GM19023 (cell line): ENCODE measurements around the gene SAMHD1.
"Not testable (repeated sequence)": the region's sequence is repeated elsewhere in the genome, so short reads cannot be mapped to it uniquely, and the experiment has no call there.

ENCODE experiments used
- ATAC-seq: cut with Tn5 transposase; IDR thresholded peaks from one replicate; pipeline ENCODE4 v1.9.1; 2021; ENCODE audit warnings: mild to moderate bottlenecking, moderate library complexity; ENCODE audit not compliant: unreplicated experiment

SAMHD1 gene

GRCh38 chr20:36951198-36951978 lies at the start of gene SAMHD1:
TSS of gene SAMHD1 (minus strand) at chr20:36951708. CDS start at chr20:36951643, 65 bp downstream.
- peak; percentile 94 for ATAC-seq

GRCh38 chr20:37000171-37000570 lies 48.7 kb upstream of the SAMHD1 start:
- not testable (repeated sequence) for ATAC-seq

DNA sequence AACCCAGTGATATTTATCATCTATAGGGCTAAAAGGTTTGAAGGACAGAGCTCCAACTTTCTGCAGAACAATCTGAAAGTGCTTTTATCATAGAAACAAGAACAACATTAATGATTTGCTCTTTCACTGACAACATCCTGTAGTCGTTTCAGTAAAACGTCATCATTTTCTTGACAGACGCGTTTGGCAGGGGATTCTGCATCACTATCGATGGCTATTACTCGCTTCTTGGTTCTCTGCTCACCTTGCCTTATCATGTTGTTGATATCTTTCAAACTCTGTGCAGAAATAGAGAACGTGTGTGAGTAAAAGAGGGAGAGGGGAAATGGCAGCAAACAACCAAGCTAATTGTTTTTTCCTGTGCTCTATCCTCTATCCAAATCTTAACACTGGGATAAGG lies 47.1 kb upstream of the SAMHD1 start:
- ATAC-seq = no peak

DNA sequence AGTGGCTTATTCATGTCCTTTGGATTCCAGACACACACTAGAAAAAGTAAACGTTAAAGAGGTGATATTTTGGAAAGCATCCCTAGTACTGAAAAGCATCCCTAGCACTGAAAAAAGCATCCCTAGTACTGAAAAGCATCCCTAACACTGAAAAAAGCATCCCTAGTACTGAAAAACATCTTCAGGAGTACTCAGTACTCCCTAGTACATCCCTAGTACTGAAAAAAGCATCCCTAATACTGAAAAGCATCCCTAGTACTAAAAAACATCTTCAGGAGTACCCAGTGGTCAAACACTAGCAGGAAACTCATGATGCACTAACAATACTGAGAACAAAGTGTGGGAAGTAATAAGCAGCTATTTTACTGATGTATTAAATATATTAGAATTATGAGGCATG lies 45.6 kb upstream of the SAMHD1 start:
- ATAC-seq = no peak

DNA sequence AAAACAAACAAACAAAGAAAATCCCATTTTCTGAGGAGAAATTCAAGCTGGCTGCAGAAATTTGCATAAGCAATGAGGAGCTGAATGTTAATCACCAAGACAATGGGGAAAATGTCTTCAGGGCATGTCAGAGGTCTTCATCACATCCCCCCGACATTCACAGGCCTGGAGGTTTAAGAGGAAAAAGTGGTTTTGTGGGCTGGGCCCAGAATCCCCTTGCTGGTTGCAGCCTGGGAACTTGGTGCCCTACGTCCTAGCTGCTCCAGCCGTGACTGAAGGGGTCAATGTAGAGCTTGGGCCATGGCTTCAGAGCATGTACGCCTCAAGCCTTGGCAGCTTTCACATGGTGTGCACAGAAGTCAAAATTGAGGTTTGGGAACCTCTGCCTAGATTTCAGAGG lies 42.7 kb upstream of the SAMHD1 start:
- ATAC-seq = not testable (repeated sequence)

GRCh38 chr20:36992802-36993334 lies 41.4 kb upstream of the SAMHD1 start:
- ATAC-seq = no peak

- ATAC-seq = no peak
Measured at GRCh38 chr20:36991703-36992102, 40.2 kb upstream of the SAMHD1 start.

- no peak for ATAC-seq
Measured at GRCh38 chr20:36989797-36990196, 38.3 kb upstream of the SAMHD1 start.

DNA sequence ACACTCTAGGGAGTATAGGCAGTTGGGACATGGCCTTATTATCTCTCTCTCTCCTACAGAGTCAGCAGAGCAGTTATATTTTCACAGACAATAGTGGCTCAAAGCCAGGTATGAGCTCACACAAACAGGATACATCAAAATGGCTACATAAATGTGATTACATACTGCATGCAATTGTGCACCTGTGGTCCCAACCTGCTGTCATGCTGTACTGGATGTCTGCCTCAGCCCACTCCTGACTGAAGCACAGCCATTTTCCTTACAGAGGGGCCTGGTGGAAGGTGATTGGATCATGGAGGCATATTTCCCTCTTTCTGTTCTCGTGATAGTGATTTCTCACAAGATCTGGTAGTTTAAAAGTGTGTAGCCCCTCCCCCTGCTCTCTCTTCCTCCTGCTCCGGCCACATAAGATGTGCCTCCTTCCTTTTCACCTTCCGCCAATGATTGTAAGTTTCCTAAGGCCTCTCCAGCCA lies 37.0 kb upstream of the SAMHD1 start:
- ATAC-seq = no peak

GRCh38 chr20:36984257-36984638 lies 32.7 kb upstream of the SAMHD1 start:
- ATAC-seq = no peak

DNA sequence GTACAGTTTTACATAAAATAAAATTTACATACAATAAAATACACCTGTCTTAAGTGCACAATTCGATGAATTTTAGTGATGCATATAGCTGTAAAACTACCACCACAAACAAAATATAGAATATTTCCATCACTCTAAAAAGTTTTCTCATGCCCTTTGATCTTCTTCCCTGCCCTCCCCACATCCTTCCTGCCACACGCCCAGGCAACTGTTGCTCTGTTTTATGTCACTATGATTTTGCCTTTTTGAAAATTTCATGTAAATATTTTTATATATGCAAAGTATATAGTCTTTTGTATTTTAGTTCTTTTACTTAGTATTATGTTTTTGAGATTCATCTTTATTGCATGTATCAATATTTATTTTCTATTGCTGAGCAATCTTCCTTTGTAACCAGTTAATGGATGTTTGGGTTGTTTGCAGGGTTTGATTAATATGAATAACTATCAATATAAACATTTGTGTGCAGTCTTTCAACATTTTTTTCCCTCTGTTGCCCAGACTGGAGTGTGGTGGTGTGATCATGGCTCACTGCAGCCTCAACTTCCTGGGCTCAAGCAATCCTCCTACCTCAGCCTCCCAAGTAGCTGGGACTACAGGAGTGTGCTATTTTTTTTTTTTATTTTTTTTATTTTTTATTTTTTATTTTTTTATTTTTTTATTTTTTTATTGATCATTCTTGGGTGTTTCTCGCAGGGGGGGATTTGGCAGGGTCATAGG lies 23.8 kb upstream of the SAMHD1 start:
- ATAC-seq = no peak

- no peak for ATAC-seq
Measured at GRCh38 chr20:36974660-36975059, 23.2 kb upstream of the SAMHD1 start.

- no peak for ATAC-seq
Measured at GRCh38 chr20:36971103-36971502, 19.6 kb upstream of the SAMHD1 start.

DNA sequence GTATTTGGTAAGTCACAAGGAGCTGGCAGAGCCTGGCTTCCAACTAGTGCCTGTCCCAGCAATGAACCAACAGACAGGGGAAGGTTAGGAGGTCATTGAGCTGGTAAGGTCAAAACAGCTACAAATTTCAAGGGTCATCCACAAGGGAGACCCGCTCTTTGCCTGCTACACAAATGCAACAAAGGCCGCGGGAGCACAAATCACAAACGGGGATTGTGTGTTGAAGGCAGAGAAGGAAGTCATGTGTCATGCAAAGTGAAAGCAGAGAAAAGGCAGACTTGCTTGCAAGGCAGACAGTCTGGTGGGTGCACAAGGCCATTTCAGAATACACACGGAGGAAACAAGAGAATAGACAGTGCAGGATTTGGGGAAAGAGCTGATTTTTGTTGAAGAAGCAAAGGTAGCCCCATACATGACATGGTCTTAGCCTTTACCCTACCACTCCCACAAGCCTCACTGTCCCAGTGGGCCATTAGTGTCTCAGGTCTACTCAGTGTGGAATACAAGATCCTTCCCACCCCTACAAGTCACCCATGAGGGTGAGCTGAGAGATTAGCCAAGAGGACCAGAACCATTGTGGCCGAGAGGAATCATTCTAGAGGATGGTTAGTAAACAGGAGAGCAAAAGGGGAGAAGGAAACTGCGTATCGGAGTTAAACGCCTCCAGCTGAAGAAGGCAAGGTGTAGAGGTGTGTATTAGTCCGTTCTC lies 18.1 kb upstream of the SAMHD1 start:
- no peak for ATAC-seq

- ATAC-seq = no peak
Measured at GRCh38 chr20:36969051-36969450, 17.5 kb upstream of the SAMHD1 start.

- no peak for ATAC-seq
Measured at GRCh38 chr20:36967636-36968035, 16.1 kb upstream of the SAMHD1 start.

- not testable (repeated sequence) for ATAC-seq
Measured at GRCh38 chr20:36966965-36967364, 15.5 kb upstream of the SAMHD1 start.

DNA sequence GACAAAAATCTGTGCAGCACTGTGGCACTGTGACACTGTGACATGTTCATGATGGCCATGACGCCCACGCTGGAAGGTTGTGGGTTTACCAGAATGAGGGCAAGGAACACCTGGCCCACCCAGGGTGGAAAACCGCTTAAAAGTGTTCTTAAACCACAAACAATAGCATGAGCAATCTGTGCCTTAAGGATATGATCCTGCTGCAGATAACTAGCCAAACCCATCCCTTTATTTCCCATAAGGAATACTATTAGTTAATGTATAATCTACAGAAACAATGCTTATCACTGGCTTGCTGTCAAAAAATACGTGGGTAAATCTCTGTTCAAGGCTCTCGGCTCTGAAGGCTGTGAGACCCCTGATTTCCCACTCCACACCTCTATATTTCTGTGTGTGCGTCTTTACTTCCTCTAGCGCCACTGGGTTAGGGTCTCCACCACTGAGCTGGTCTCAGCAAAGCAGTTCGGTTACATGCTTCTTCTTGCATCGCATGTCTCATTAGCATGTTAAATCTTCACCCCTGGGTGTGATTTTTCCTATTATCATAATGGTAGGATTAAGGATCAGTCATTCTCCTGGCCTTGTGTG lies 10.9 kb upstream of the SAMHD1 start:
- ATAC-seq = not testable (repeated sequence)

GRCh38 chr20:36959242-36959641 lies 7.7 kb upstream of the SAMHD1 start:
- ATAC-seq = no peak

DNA sequence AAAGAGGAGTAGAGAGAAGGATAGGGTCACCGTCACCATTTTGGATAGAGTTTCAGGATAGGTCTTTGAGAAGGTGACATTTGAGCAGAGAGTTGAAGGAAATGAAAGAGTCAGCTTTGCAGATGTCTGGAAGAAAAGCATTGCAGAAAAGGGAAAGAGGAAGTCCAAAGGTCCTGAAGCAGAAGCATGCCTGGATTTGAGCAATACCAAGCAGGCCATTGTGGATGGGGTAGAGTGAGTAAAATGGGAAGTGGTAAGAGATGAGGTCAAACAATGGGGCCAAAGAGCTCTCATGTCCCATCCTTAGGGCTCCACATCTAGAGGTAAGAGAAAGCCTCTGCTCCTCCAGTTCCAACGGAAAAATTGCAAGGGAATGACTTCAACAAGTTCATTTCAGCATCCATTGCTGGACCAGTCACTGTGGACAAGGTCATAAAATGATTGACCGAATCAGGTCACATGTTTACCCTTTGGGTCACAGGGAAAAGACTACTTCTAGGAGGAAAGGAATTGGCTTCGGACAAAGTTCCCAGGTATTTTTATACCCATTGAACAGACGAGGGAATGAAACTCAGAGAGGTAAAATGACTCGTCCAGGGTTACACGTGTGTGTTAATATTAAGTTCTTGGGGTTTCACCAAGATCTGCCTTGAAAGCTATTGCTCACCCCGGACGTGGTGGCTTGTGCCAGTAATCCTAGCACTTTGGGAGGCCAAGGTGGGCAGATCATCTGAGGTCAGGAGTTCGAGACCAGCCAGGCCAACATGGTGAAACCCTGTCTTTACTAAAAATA lies 6.6 kb upstream of the SAMHD1 start:
- no peak for ATAC-seq
